ENCODE results near the gene FBXW2.
"Not testable (repeated sequence)": the region's sequence is repeated elsewhere in the genome, so short reads cannot be mapped to it uniquely, and the experiment has no call there.

The FBXW2 gene

DNA sequence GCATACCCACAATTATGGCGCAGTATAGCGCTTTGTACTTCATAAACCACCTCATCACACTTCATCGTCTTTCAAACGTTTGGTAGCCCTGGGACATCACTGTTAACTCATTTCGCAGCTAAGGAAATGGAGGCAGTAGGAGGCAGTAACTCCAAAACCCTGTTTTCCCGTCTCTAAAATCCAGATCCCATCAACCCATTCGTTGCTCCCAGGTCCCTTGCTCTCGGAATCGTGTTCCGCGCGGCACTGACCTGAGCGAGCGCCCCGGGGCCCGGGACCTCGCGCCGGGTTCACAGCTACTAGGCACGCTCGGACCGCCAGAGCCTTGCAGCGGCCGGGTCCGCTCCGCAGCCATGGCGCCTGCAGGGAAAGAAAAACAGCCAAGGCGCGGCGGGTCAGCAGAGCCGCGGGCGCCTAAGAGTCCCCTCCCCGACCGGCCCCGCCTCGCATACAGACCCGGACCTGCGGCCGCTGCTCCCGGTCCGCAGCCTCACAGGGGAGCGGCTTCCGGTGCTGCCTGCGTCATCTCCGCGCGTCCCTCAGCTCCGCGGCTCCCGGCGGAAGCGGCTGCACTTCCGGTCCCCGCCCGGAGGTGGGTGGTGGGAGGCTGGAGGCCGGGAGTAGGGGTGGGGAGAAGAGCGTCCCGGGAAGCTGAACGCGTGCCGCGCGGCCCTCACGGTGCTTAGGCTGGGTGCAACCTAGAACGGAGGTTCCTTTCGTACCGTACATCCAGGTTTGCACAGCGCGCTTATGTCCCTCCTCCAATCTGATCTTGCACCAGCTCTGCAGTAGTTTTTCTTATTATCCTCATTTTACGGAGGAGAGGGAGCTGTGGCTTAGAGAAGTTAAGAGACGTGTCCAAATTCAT is at the start of gene FBXW2:
Gene FBXW2, minus strand, starts transcription at position 519 of the 868 bp plus-strand sequence. CDS start 5,158 bp downstream, outside the sequence.
- FAIRE-seq (no peak), DNase-seq (ENCODE audit: low spot score) (peak; percentile 95)

- DNase-seq (ENCODE audit: low spot score) = no peak
Observed at GRCh38 chr9:120841930-120842684, 48.9 kb upstream of the FBXW2 start.

GRCh38 chr9:120839146-120839545 is 45.9 kb upstream of the FBXW2 start:
- no peak for FAIRE-seq
- no peak for DNase-seq (ENCODE audit: low spot score)

More at GRCh38 chr9:120841930-120842684, 48.9 kb upstream of the FBXW2 start:
- FAIRE-seq = no peak

- FAIRE-seq (no peak), DNase-seq (ENCODE audit: low spot score) (no peak)
Observed at GRCh38 chr9:120837921-120838320, 44.7 kb upstream of the FBXW2 start.

- FAIRE-seq (no peak), DNase-seq (ENCODE audit: low spot score) (no peak)
Observed at GRCh38 chr9:120833325-120833724, 40.1 kb upstream of the FBXW2 start.

DNA sequence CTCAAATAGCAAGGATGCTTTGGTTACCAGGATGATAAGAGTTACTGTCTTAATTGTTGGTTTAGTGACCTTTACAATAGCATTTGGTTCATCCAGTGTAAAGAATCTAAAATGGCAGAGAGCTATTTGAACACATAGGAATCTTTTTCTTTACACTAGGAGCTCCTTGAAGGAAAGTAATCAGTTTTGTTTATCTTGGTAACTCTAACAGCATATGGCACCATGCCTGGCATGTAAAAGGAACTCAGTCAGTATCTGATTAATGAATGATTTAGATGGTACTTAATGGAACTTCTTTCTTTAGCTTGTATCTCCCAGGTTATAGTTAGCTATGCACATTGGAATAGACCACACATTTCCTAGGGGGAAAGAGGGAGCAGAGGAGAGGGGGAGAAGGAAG is 39.6 kb upstream of the FBXW2 start:
- FAIRE-seq (no peak), DNase-seq (ENCODE audit: low spot score) (no peak)

- FAIRE-seq = no peak
- no peak for DNase-seq (ENCODE audit: low spot score)
Observed at GRCh38 chr9:120830865-120831264, 37.6 kb upstream of the FBXW2 start.

DNA sequence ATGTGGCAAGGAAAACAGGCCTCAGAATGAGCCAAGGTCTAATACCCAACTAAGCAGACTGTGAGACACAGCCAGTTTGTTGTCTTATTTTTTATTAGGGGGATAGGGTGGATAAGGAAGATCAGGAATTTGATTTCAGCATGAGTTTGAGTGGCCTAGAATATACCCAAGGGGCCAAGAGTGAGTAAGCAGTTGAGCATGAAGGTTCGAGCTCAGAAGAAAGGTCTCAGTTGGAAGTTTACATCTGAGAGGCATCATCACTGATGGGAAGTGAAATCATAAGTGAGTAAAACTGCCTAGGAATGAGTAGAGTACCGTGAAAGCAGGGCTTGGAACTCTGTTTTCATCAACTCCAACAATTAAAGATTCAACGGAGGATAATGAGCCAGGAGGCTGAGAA is 36.9 kb upstream of the FBXW2 start:
- DNase-seq (ENCODE audit: low spot score) (no peak), FAIRE-seq (no peak)

- DNase-seq (ENCODE audit: low spot score) (no peak), FAIRE-seq (no peak)
Observed at GRCh38 chr9:120829650-120830049, 36.4 kb upstream of the FBXW2 start.

- FAIRE-seq (no peak), DNase-seq (ENCODE audit: low spot score) (no peak)
Observed at GRCh38 chr9:120820095-120820494, 26.9 kb upstream of the FBXW2 start.

DNA sequence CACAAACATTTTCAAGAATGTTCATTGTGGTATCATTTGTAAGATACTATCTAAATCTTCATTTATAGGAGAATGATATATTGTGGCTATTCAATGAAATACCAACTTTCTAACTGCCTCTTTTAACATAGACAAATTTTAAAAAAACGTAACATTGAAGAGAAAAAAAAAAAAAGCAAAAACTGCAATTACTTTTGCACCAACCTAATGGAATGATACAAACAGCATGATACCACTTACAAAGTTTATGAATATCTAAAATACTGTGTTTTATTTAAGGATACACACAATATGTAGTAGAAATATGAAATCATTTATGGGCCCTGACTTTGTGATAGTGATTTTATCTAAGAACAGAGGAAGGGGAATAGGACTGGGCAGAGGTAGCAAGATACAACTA is 25.4 kb upstream of the FBXW2 start:
- DNase-seq (ENCODE audit: low spot score) = no peak
- no peak for FAIRE-seq

DNA sequence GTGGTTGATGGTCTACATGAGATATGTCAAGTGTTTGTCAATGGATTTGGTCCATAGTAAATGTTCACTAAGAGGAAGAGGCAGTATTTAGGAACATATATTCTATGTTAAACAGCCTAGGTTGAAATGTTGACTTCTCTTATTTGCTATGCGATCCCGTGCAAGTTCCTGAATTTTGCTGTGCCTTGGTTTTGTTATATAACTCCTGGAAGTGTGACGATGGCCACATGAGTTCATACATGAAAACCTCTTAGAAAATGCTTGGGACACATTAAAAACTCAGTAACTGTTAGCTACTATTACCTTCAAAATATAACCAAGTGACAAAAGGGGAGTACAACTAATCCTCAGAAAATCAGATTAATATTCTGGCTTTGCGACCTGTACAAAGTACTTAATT is 21.9 kb upstream of the FBXW2 start:
- no peak for DNase-seq (ENCODE audit: low spot score)
- FAIRE-seq = no peak

DNA sequence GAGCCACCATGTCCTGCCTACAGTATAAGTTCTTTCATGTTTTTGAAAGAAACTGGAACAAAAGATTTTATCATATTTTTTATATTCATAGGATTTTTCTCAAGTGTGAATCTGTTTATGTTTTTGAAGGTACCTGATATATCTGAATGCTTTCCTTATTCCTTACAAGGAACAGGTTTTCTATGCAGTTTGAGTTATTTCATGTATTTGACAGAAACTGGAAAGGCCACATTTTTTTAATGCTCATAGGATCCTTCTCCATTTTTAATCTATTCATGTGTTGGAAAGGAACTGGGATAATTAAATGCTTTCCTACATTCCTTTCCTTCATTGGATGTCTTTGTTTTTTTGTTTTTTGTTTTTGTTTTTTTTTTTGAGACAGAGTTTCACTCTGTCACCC is 15.7 kb upstream of the FBXW2 start:
- no peak for DNase-seq (ENCODE audit: low spot score)
- FAIRE-seq = no peak

- FAIRE-seq (no peak), DNase-seq (ENCODE audit: low spot score) (no peak)
Observed at GRCh38 chr9:120807607-120808379, 14.6 kb upstream of the FBXW2 start.

DNA sequence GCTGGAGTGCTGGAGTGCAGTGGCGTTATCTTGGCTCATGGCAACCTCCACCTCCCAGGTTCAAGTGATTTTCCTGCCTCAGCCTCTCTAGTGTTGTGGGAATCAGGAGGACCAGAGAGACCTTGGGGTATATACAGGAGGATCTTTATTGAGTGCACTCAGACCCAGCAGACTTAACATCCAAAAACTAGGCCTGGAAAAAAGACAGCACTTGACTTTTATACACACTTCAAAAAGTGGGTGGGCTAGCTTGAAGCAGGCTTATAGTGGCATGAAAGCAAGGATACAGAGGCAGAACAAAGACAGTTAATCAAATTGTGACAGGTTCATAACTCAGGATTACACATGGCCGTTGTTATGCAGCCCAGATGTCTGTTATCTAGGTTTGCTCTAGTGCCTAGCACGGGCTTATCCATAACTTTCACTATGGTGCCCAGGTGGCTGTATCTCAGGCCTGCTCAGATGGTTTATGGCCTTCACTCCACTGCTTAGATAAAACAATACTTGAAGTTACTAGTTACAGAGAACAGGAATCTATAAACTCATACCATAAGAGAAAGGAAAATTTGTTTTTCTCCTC is 11.7 kb upstream of the FBXW2 start:
- FAIRE-seq; DNase-seq (ENCODE audit: low spot score): not testable (repeated sequence)

DNA sequence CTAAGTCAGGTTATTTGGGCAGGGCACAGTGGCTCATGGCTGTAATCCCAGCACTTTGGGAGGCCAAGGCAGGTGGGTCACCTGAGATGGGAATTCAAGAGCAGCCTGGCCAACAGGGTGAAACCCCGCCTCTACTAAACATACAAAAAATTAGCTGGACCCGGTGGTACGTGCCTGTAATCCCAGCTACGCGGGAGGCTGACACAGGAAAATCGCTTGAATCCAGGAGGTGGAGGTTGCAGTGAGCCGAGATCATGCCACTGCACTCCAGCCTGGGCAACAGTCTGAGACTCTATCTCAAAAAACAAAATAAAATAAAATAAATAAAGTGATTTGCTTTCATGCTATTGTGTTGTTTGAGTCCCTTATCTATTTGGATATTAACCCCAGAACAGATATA is 8.2 kb upstream of the FBXW2 start:
- no peak for DNase-seq (ENCODE audit: low spot score)
- no peak for FAIRE-seq

- no peak for DNase-seq (ENCODE audit: low spot score)
- no peak for FAIRE-seq
Observed at GRCh38 chr9:120791161-120791560, 2.1 kb downstream of the FBXW2 start.

- DNase-seq (ENCODE audit: low spot score) (no peak), FAIRE-seq (no peak)
Observed at GRCh38 chr9:120787933-120788332, 5.3 kb downstream of the FBXW2 start.

DNA sequence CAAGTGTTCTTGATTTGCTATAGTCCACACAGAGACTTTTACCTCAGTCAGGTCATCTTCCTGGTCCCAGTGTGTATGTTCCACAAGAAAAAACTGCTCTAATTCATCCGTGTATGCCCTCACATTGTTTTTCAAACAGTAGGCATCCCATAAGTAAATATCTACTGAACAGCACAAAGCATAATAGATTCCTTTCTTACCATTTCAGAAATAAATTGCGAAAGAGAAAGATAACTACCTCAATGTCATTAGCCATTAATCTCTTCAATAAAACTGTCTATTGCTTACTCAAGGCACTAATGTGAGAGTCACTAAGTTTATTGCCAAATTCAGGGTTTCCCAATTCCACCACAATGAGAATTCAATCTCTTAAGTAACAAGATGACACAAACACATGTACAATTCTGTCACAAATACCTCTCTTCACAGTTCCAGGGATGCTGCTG is 9.6 kb downstream of the FBXW2 start:
- FAIRE-seq = no peak
- DNase-seq (ENCODE audit: low spot score) = no peak

DNA sequence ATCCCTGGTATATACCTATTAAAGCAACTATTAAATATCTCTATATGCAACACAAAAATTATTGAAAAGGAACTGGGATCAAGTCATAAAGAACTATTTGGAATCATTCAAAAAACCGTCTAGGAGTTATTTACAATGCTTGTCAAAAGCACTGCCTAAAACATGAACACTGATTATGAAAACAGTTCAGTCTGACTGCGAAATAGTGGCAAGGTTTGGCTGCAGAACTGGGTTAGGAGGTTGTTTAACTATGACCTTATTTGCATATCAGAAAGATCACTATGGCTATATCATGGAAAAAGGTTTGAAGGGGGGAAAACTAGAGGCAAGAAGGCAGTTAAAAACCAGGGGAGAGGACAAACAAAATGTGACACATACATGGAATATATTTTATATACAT is 12.0 kb downstream of the FBXW2 start:
- DNase-seq (ENCODE audit: low spot score) = no peak
- no peak for FAIRE-seq

DNA sequence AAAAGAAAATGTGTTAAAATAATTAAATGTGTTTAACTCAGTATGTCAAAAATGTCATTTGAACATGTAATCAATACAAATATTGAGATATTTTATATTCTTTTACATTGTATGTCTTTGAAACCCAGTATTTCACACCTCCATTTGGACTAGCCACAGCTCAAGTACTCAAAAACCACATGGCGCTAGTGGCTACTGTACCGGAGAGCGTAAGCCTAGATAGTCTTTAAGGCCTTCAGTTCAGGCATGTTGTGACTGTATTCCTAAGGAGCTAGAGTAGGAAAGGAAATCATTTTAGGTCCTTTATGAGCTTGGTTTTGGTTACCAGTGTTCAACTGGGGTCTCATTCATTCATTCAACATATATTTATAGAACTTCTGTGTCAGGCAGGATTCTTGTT is 12.8 kb downstream of the FBXW2 start:
- FAIRE-seq = no peak
- no peak for DNase-seq (ENCODE audit: low spot score)

Data from urothelium cell line (cell line).